ENCODE results near the gene GRIN2B.
A peak's percentile ranks its signal among the peaks of the same experiment; 100 is the strongest.

GRIN2B gene

GRCh38 chr12:13941258-13942249 is 39.8 kb downstream of the GRIN2B start:
- peak; percentile 76 for ATAC-seq
- Mint-ChIP-seq H3K9me3 (peaks cover 9% of the 10 kb centered on the region), H3K4me1 (peaks cover 9% of the 10 kb centered on the region), H3K36me3 (peaks cover 8% of the 10 kb centered on the region), H3K27ac (no peak overlapping the region), H3K27me3 (peaks cover 17% of the 10 kb centered on the region), H3K4me3 (no peak overlapping the region)

GRCh38 chr12:13940335-13940865 is 41.0 kb downstream of the GRIN2B start:
- no peak for ATAC-seq
- Mint-ChIP-seq H3K27me3 (peaks cover 17% of the 10 kb centered on the region), H3K36me3 (peaks cover 8% of the 10 kb centered on the region), H3K9me3 (peaks cover 9% of the 10 kb centered on the region), H3K27ac (no peak overlapping the region), H3K4me3 (no peak overlapping the region), H3K4me1 (peaks cover 9% of the 10 kb centered on the region)

GRCh38 chr12:13937735-13938134 is 43.7 kb downstream of the GRIN2B start:
- Mint-ChIP-seq H3K4me1 (peaks cover 9% of the 10 kb centered on the region), H3K27me3 (no peaks in the 10 kb centered on the region), H3K36me3 (peaks cover 8% of the 10 kb centered on the region), H3K4me3 (no peak overlapping the region), H3K27ac (peak overlapping the region; percentile 21), H3K9me3 (peaks cover 9% of the 10 kb centered on the region)
- no peak for ATAC-seq

- no peak overlapping the region for H3K4me3 Mint-ChIP-seq
- H3K4me1 Mint-ChIP-seq, result peaks cover 9% of the 10 kb centered on the region
- H3K36me3 Mint-ChIP-seq, result peaks cover 8% of the 10 kb centered on the region
- no peaks in the 10 kb centered on the region for H3K27me3 Mint-ChIP-seq
- no peak overlapping the region for H3K27ac Mint-ChIP-seq
- ATAC-seq, result no peak
- peaks cover 9% of the 10 kb centered on the region for H3K9me3 Mint-ChIP-seq
Measured at GRCh38 chr12:13935169-13935568, 46.2 kb downstream of the GRIN2B start.

All from stimulated activated memory B cell treated with anti-CD40 and anti-IgM and Interleukin-4, amounts not matched to agents 10 μg/mL and 1 μg/mL and 100 μg/mL, for 72 hours (primary cell).